Spleen (tissue), 7 donors: ENCODE measurements around the gene ANKRD52.

Source experiments
- CTCF ChIP-seq, 11 experiments: fragments of 200-600 bp in 7 of 11; fragments of 450-650 bp in 4 of 11; sonication (generic) in 4 of 11; IDR thresholded peaks in 8 of 11; conservative IDR thresholded peaks in 3 of 11; 1 replicate in 7 of 11; 2 replicates in 4 of 11; pipeline versions ENCODE4 v1.4.0 to v1.8.0; 2016 to 2021; ENCODE audit warnings: antibody characterized with exemption in 11 of 11, inconsistent platforms in 4 of 11, mild to moderate bottlenecking in 1 of 11
- POLR2A ChIP-seq, 3 donors: fragments of 450-650 bp; IDR thresholded peaks; one replicate each; pipeline ENCODE4 v1.5.1; 2017; ENCODE audit warnings: antibody characterized with exemption in 3 of 3, mild to moderate bottlenecking in 1 of 3
- POLR2AphosphoS5 ChIP-seq, 3 donors: sonication (generic); formaldehyde crosslinking; IDR thresholded peaks; one replicate each; pipeline ENCODE4 v1.5.1; 2017; ENCODE audit warnings: antibody characterized with exemption in 3 of 3
- donor health status: DM: no; HTN: no; CAD: no; lungs with moderate emphysema.
- donor health status: DM: no; HTN: no; CAD: no.
- donor health status: DM: no; HTN: no; CAD: no.

GRCh38 chr12:56198836-56199235, 59.3 kb downstream of the ANKRD52 start:
- TF ChIP-seq POLR2AphosphoS5 (IDR thresholded peaks at IDR 0.05) (no peak), CTCF (IDR thresholded peaks at IDR 0.05 in 8 of 11, conservative IDR thresholded peaks at IDR 0.05 in 3 of 11) (no peak), POLR2A (IDR thresholded peaks at IDR 0.05) (no peak)
